Parathyroid adenoma (tissue), 2 donors: ENCODE results near the gene WFIKKN1.

Experiments
- H2AFZ ChIP-seq: fragments of 300-600 bp; sonication (generic); one replicate; pipeline ENCODE4 v1.7.0; 2017; ENCODE audit warnings: antibody characterized with exemption, mild to moderate bottlenecking
- H3K27ac ChIP-seq: fragments of 300-600 bp; sonication (generic); one replicate; pipeline ENCODE4 v1.7.0; 2017
- H3K27me3 ChIP-seq: fragments of 300-600 bp; sonication (generic); one replicate; pipeline ENCODE4 v1.7.0; 2017; ENCODE audit warnings: low read length; ENCODE audit not compliant: control insufficient read depth, insufficient read depth
- H3K36me3 ChIP-seq: fragments of 300-600 bp; sonication (generic); one replicate; pipeline ENCODE4 v1.7.0; 2017; ENCODE audit warnings: low read length; ENCODE audit not compliant: control insufficient read depth, insufficient read depth
- H3K4me1 ChIP-seq: fragments of 300-600 bp; sonication (generic); one replicate; pipeline ENCODE4 v1.7.0; 2017; ENCODE audit warnings: control low read depth
- H3K4me2 ChIP-seq: fragments of 300-600 bp; sonication (generic); one replicate; pipeline ENCODE4 v1.7.0; 2017; ENCODE audit warnings: low read length
- H3K4me3 ChIP-seq: fragments of 300-600 bp; sonication (generic); one replicate; pipeline ENCODE4 v1.7.0; 2017; ENCODE audit warnings: low read depth, low read length
- H3K79me2 ChIP-seq: fragments of 300-600 bp; sonication (generic); one replicate; pipeline ENCODE4 v1.7.0; 2017; ENCODE audit warnings: control low read depth
- H3K9ac ChIP-seq: fragments of 300-600 bp; sonication (generic); one replicate; pipeline ENCODE4 v1.7.0; 2017; ENCODE audit warnings: mild to moderate bottlenecking
- H3K9me3 ChIP-seq: fragments of 300-600 bp; sonication (generic); one replicate; pipeline ENCODE4 v1.7.0; 2017; ENCODE audit warnings: low read length; ENCODE audit not compliant: control insufficient read depth
- CTCF ChIP-seq: fragments of 300-600 bp; sonication (generic); IDR thresholded peaks from one replicate; pipeline ENCODE4 v1.7.0; 2017; ENCODE audit warnings: antibody characterized with exemption, mild to moderate bottlenecking
- donor health status: primary hyperparathyroidism.

The WFIKKN1 gene

GRCh38 chr16:621526-622105, 9.2 kb upstream of the WFIKKN1 start:
- H3K36me3 ChIP-seq, result no peaks in the 10 kb centered on the region
- no peak overlapping the region for H3K27ac ChIP-seq
- no peak overlapping the region for H3K9ac ChIP-seq
- H3K9me3 ChIP-seq, result no peaks in the 10 kb centered on the region
- no peak overlapping the region for H2AFZ ChIP-seq
- peaks cover 3% of the 10 kb centered on the region for H3K79me2 ChIP-seq
- no peak overlapping the region for H3K4me2 ChIP-seq
- H3K4me1 ChIP-seq, result peaks cover 7% of the 10 kb centered on the region
- TF ChIP-seq CTCF, result no peak
- H3K4me3 ChIP-seq, result no peak overlapping the region
- no peaks in the 10 kb centered on the region for H3K27me3 ChIP-seq

- H3K9ac ChIP-seq, result no peak overlapping the region
- H3K27me3 ChIP-seq, result no peaks in the 10 kb centered on the region
- no peak overlapping the region for H3K4me2 ChIP-seq
- no peak overlapping the region for H3K27ac ChIP-seq
- no peak overlapping the region for H3K4me3 ChIP-seq
- no peak for TF ChIP-seq CTCF
- H3K36me3 ChIP-seq, result no peaks in the 10 kb centered on the region
- no peaks in the 10 kb centered on the region for H3K9me3 ChIP-seq
- no peak overlapping the region for H2AFZ ChIP-seq
- no peaks in the 10 kb centered on the region for H3K79me2 ChIP-seq
- H3K4me1 ChIP-seq, result peaks cover 7% of the 10 kb centered on the region
These were observed 7.9 kb upstream of the WFIKKN1 start for GRCh38 chr16:622920-623280.

GRCh38 chr16:624526-625070, 6.2 kb upstream of the WFIKKN1 start:
- H3K4me3 ChIP-seq, result no peak overlapping the region
- no peaks in the 10 kb centered on the region for H3K79me2 ChIP-seq
- no peaks in the 10 kb centered on the region for H3K9me3 ChIP-seq
- no peaks in the 10 kb centered on the region for H3K27me3 ChIP-seq
- H3K9ac ChIP-seq, result no peak overlapping the region
- H3K36me3 ChIP-seq, result no peaks in the 10 kb centered on the region
- no peak overlapping the region for H3K27ac ChIP-seq
- H3K4me2 ChIP-seq, result no peak overlapping the region
- peaks cover 7% of the 10 kb centered on the region for H3K4me1 ChIP-seq
- TF ChIP-seq CTCF, result no peak
- H2AFZ ChIP-seq, result no peak overlapping the region

GRCh38 chr16:625117-625976, 5.4 kb upstream of the WFIKKN1 start:
- H3K9ac ChIP-seq, result no peak overlapping the region
- no peak overlapping the region for H2AFZ ChIP-seq
- H3K9me3 ChIP-seq, result no peaks in the 10 kb centered on the region
- no peak overlapping the region for H3K4me3 ChIP-seq
- H3K27ac ChIP-seq, result no peak overlapping the region
- H3K4me2 ChIP-seq, result no peak overlapping the region
- H3K4me1 ChIP-seq, result peaks cover 7% of the 10 kb centered on the region
- no peaks in the 10 kb centered on the region for H3K27me3 ChIP-seq
- H3K79me2 ChIP-seq, result no peaks in the 10 kb centered on the region
- no peaks in the 10 kb centered on the region for H3K36me3 ChIP-seq
- no peak for TF ChIP-seq CTCF
